ENCODE measurements around the gene JUNB.

The JUNB gene

GRCh38 chr19:12774588-12775555 lies 16.4 kb upstream of the JUNB start, which contains the start of gene HOOK2:
Gene HOOK2, minus strand, starts transcription at chr19:12775552. Its CDS starts 103 bp downstream, at chr19:12775449.
- DNase-seq, result no peak

GRCh38 chr19:12777217-12778016 lies 13.9 kb upstream of the JUNB start:
- DNase-seq, result peak; percentile 55

- peak; percentile 39 for DNase-seq
Measured at GRCh38 chr19:12778017-12778904, 13.0 kb upstream of the JUNB start.

GRCh38 chr19:12778905-12779161 lies 12.5 kb upstream of the JUNB start:
- DNase-seq, result no peak

- DNase-seq, result no peak
Measured at GRCh38 chr19:12779162-12779993, 11.9 kb upstream of the JUNB start.

GRCh38 chr19:12782174-12782423 lies 9.2 kb upstream of the JUNB start:
- no peak for DNase-seq

GRCh38 chr19:12782424-12783290 lies 8.6 kb upstream of the JUNB start:
- DNase-seq, result peak; percentile 91

- peak; percentile 45 for DNase-seq
Measured at GRCh38 chr19:12783291-12783848, 7.9 kb upstream of the JUNB start.

- DNase-seq, result no peak
Measured at GRCh38 chr19:12783849-12784393, 7.4 kb upstream of the JUNB start.

- no peak for DNase-seq
Measured at GRCh38 chr19:12784394-12784870, 6.9 kb upstream of the JUNB start.

GRCh38 chr19:12784871-12785430 lies 6.3 kb upstream of the JUNB start:
- peak; percentile 29 for DNase-seq

GRCh38 chr19:12785431-12786031 lies 5.8 kb upstream of the JUNB start:
- DNase-seq, result peak; percentile 62

- DNase-seq, result peak; percentile 61
Measured at GRCh38 chr19:12786141-12786870, 5.0 kb upstream of the JUNB start.

GRCh38 chr19:12786952-12787351 lies 4.3 kb upstream of the JUNB start:
- no peak for DNase-seq

- DNase-seq, result no peak
Measured at GRCh38 chr19:12787458-12787857, 3.8 kb upstream of the JUNB start.

GRCh38 chr19:12788042-12788681 lies 3.1 kb upstream of the JUNB start:
- no peak for DNase-seq

GRCh38 chr19:12788682-12789097 lies 2.6 kb upstream of the JUNB start:
- peak; percentile 43 for DNase-seq
